ENCODE data around the gene MIXL1. TPM values are rescaled to one million over a fixed set of nuclear protein-coding genes. Genes with fewer than 3 reads are reported as not detected.

Gene MIXL1
- total RNA-seq: 0.07 TPM in 1 of 2 replicates, not detected in the other
- polyA plus RNA-seq: 0.84 and 2.2 TPM in 2 replicates

DNA sequence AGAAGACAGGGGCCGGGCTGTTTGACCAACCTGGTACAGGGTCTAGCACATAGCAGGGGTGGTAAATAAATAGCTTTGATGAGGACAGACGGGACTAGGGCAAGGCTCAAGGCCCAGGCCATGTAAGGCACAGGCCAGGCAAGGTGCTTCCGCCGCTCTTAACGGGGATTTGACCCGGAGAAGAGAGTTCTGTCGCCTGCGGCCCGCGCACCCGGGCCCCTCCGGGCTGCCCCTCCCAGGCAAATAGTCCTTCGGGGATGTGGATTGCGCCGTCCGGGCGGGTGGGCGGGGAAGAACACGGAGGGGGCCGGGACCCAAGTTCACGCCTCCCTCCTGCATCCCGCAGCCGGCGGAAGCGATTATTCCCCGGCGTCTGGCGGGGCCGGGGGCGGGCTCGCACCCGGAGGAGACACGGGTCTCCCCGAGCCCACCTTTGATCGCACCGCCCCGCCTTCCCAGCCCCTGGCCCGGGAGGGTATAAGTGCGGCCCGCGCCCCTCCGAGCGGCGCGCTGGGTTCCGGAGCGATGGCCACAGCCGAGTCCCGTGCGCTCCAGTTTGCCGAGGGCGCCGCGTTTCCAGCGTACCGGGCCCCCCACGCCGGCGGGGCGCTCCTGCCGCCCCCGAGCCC lies at the start of gene MIXL1:
Gene MIXL1, plus strand, starts transcription at position 508 of the 629 bp plus-strand sequence. Its CDS starts 18 bp downstream, at position 526.
- DNase-seq (ENCODE audit: low spot score): peak; percentile 22
- H3K36me3 ChIP-seq (replicated peaks; ENCODE audit: insufficient read depth, low read depth): no peaks in the 10 kb centered on the region
- H3K79me2 ChIP-seq: no peaks in the 10 kb centered on the region
- H3K4me1 ChIP-seq (ENCODE audit: insufficient read depth): no peaks in the 10 kb centered on the region
- no peaks in the 10 kb centered on the region for H4K20me1 ChIP-seq (ENCODE audit: insufficient read depth, poor library complexity, severe bottlenecking)
- H3K9me2 ChIP-seq (replicated peaks; ENCODE audit: insufficient read depth): no peaks in the 10 kb centered on the region
- 3% methylated on average over 27 of the region's 62 CpGs for WGBS (ENCODE audit: low lambda C conversion rate, missing lambda C conversion rate)
- peak within 1 kb of the TSS; percentile 97 for H3K4me2 ChIP-seq
- TF ChIP-seq EZH2 (IDR thresholded peaks at IDR 0.05; ENCODE audit: borderline replicate concordance) (no peak), EZH2phosphoT487 (IDR thresholded peaks at IDR 0.05; ENCODE audit: low read depth, severe bottlenecking, unreplicated experiment) (no peak)
- TF ChIP-seq, protein P1, sequence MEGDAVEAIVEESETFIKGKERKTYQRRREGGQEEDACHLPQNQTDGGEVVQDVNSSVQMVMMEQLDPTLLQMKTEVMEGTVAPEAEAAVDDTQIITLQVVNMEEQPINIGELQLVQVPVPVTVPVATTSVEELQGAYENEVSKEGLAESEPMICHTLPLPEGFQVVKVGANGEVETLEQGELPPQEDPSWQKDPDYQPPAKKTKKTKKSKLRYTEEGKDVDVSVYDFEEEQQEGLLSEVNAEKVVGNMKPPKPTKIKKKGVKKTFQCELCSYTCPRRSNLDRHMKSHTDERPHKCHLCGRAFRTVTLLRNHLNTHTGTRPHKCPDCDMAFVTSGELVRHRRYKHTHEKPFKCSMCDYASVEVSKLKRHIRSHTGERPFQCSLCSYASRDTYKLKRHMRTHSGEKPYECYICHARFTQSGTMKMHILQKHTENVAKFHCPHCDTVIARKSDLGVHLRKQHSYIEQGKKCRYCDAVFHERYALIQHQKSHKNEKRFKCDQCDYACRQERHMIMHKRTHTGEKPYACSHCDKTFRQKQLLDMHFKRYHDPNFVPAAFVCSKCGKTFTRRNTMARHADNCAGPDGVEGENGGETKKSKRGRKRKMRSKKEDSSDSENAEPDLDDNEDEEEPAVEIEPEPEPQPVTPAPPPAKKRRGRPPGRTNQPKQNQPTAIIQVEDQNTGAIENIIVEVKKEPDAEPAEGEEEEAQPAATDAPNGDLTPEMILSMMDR (IDR thresholded peaks at IDR 0.05; ENCODE audit: poor library complexity): no peak
- H3K27me3 ChIP-seq: peaks cover 31% of the 10 kb centered on the region
- no peaks in the 10 kb centered on the region for H3K9me3 ChIP-seq (ENCODE audit: low read depth)
- H3K27ac ChIP-seq: no peak within 1 kb of the TSS
- peak within 1 kb of the TSS; percentile 55 for H3K4me3 ChIP-seq
- peak within 1 kb of the TSS; percentile 86 for H2AFZ ChIP-seq

DNA sequence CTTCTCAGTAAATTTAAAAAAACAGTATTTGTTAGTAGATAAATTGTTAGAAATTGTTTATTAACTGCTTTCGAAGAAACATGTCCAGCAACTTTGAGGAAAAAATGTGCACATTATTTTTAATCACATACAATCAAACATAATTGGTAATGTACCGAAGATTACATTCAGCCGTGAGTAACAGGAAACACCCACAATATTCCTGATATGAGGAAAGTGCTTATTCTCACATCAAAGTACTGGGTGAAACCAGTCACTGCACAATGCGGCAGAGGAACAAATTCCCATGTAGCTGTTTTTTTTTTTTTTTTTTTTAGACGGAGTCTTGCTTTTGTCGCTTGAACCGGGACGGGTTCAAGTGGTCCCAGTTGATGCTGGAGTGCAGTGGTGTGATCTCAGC lies 46.6 kb upstream of the MIXL1 start:
- H3K9me2 ChIP-seq (replicated peaks; ENCODE audit: insufficient read depth): no peaks in the 10 kb centered on the region
- H3K4me3 ChIP-seq: no peak overlapping the region
- peaks cover 9% of the 10 kb centered on the region for H3K4me1 ChIP-seq (ENCODE audit: insufficient read depth)
- H3K36me3 ChIP-seq (replicated peaks; ENCODE audit: insufficient read depth, low read depth): no peaks in the 10 kb centered on the region
- TF ChIP-seq EZH2 (IDR thresholded peaks at IDR 0.05; ENCODE audit: borderline replicate concordance) (no peak), EZH2phosphoT487 (IDR thresholded peaks at IDR 0.05; ENCODE audit: low read depth, severe bottlenecking, unreplicated experiment) (no peak)
- TF ChIP-seq, protein P1 (IDR thresholded peaks at IDR 0.05; ENCODE audit: poor library complexity): no peak
- DNase-seq (ENCODE audit: low spot score): no peak
- H3K27ac ChIP-seq: no peak overlapping the region
- WGBS (ENCODE audit: low lambda C conversion rate, missing lambda C conversion rate): 99% methylated on average over 8 of the region's 8 CpGs
- H3K79me2 ChIP-seq: peaks cover 100% of the 10 kb centered on the region
- H3K4me2 ChIP-seq: no peak overlapping the region
- no peak overlapping the region for H2AFZ ChIP-seq
- peaks cover 95% of the 10 kb centered on the region for H4K20me1 ChIP-seq (ENCODE audit: insufficient read depth, poor library complexity, severe bottlenecking)
- H3K9me3 ChIP-seq (ENCODE audit: low read depth): no peaks in the 10 kb centered on the region
- no peaks in the 10 kb centered on the region for H3K27me3 ChIP-seq

DNA sequence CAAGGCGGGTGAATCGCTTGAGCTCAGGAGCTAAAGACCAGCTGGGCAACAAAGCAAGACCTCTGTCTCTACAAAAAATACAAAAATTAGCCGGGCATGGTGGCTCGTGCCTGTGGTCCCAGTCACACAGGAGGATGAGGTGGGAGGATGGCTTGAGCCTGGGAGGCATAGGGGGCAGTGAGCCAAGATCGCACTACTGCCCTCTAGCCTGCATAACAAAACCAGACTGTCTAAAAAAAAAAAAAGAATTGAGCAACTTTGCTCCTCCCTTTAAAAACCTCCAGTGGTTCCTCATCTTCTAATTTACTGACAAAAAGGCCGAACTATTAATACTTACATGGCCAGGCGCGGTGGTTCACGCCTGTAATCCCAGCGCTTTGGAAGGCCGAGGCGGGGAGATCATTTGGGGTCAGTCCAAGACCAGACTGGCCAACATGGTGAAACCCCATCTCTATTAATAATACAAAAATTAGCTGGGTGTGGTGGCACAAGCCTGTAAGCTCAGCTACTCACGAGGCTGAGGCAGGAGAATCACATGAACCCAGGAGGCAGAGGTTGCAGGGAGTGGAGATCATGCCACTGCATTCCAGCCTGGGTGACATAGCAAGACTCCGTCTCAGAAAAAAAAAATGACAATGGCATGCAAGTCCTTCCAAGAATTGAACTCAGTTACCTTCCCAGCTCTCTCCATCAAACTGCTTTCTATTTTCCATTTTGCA lies 41.3 kb upstream of the MIXL1 start:
- Histone ChIP-seq H3K4me2 (peak overlapping the region; percentile 52), H4K20me1 (ENCODE audit: insufficient read depth, poor library complexity, severe bottlenecking) (peaks cover 83% of the 10 kb centered on the region), H3K27me3 (no peaks in the 10 kb centered on the region), H2AFZ (no peak overlapping the region), H3K4me1 (ENCODE audit: insufficient read depth) (peaks cover 28% of the 10 kb centered on the region), H3K27ac (peak overlapping the region; percentile 32), H3K9me2 (replicated peaks; ENCODE audit: insufficient read depth) (no peaks in the 10 kb centered on the region), H3K79me2 (peaks cover 91% of the 10 kb centered on the region), H3K36me3 (replicated peaks; ENCODE audit: insufficient read depth, low read depth) (no peaks in the 10 kb centered on the region), H3K4me3 (no peak overlapping the region), H3K9me3 (ENCODE audit: low read depth) (no peaks in the 10 kb centered on the region)
- TF ChIP-seq, protein P1 (IDR thresholded peaks at IDR 0.05; ENCODE audit: poor library complexity): peak; percentile 27
- TF ChIP-seq EZH2phosphoT487 (IDR thresholded peaks at IDR 0.05; ENCODE audit: low read depth, severe bottlenecking, unreplicated experiment) (no peak), EZH2 (IDR thresholded peaks at IDR 0.05; ENCODE audit: borderline replicate concordance) (no peak)
- 85% methylated on average over 14 of the region's 14 CpGs for WGBS (ENCODE audit: low lambda C conversion rate, missing lambda C conversion rate)
- peak; percentile 49 for DNase-seq (ENCODE audit: low spot score)

Data from hepatocyte (in vitro differentiated cells).